ENCODE data around the gene KCND2. TPM values are rescaled to one million over a fixed set of nuclear protein-coding genes. Genes with fewer than 3 reads are reported as not detected.

The KCND2 gene
- total and polyA plus RNA-seq, 7 experiments from 2014 or later: not detected

- no peaks in the 10 kb centered on the region for H3K36me3 ChIP-seq (ENCODE audit: control insufficient read depth in 2 of 3, insufficient read depth in 3 of 3, low read length in 3 of 3)
- POLR2A ChIA-PET: no interaction called here
- ATAC-seq: no peak
- H3K27ac ChIP-seq (ENCODE audit: low read depth, low read length): no peak overlapping the region
- no peaks in the 10 kb centered on the region for H3K27me3 Mint-ChIP-seq
- H3K9me3 ChIP-seq (ENCODE audit: control insufficient read depth in 2 of 3, low read length in 3 of 3): no peaks in the 10 kb centered on the region
- no peaks in the 10 kb centered on the region for H3K27me3 ChIP-seq (ENCODE audit: control insufficient read depth in 2 of 2, insufficient read depth in 2 of 2, low read length in 2 of 2)
- no peak for DNase-seq
- no peak overlapping the region for H3K4me3 ChIP-seq (ENCODE audit: low read length)
- H3K4me1 ChIP-seq (ENCODE audit: control insufficient read depth in 2 of 2, insufficient read depth in 2 of 2, low read length in 2 of 2): no peaks in the 10 kb centered on the region
- H3K4me1 Mint-ChIP-seq: no peaks in the 10 kb centered on the region
- no peak overlapping the region for H3K27ac Mint-ChIP-seq
- CTCF ChIA-PET: no interaction called here
- no peak overlapping the region for H3K4me3 Mint-ChIP-seq
- no peaks in the 10 kb centered on the region for H3K9me3 Mint-ChIP-seq
- intact Hi-C loops (cut with micrococcal nuclease): no loop called here
- no peaks in the 10 kb centered on the region for H3K36me3 Mint-ChIP-seq
Measured at GRCh38 chr7:120334475-120334874, 61.5 kb downstream of the KCND2 start.

- Mint-ChIP-seq H3K36me3 (no peaks in the 10 kb centered on the region), H3K9me3 (no peaks in the 10 kb centered on the region), H3K4me1 (no peaks in the 10 kb centered on the region), H3K27me3 (no peaks in the 10 kb centered on the region), H3K27ac (no peak overlapping the region), H3K4me3 (no peak overlapping the region)
- Histone ChIP-seq H3K27me3 (ENCODE audit: control insufficient read depth in 2 of 2, insufficient read depth in 2 of 2, low read length in 2 of 2) (no peaks in the 10 kb centered on the region), H3K4me1 (ENCODE audit: control insufficient read depth in 2 of 2, insufficient read depth in 2 of 2, low read length in 2 of 2) (no peaks in the 10 kb centered on the region), H3K9me3 (ENCODE audit: control insufficient read depth in 2 of 3, low read length in 3 of 3) (no peaks in the 10 kb centered on the region), H3K27ac (ENCODE audit: low read depth, low read length) (no peak overlapping the region), H3K36me3 (ENCODE audit: control insufficient read depth in 2 of 3, insufficient read depth in 3 of 3, low read length in 3 of 3) (no peaks in the 10 kb centered on the region), H3K4me3 (ENCODE audit: low read length) (no peak overlapping the region)
- ATAC-seq (no peak), DNase-seq (no peak)
- ChIA-PET CTCF (no interaction called here), POLR2A (no interaction called here)
- intact Hi-C loops (cut with micrococcal nuclease): no loop called here
Measured at GRCh38 chr7:120337308-120337907, 64.4 kb downstream of the KCND2 start.

GRCh38 chr7:120344276-120344675 is 71.3 kb downstream of the KCND2 start:
- Histone ChIP-seq H3K27me3 (ENCODE audit: control insufficient read depth in 2 of 2, insufficient read depth in 2 of 2, low read length in 2 of 2) (no peaks in the 10 kb centered on the region), H3K27ac (ENCODE audit: low read depth, low read length) (no peak overlapping the region), H3K9me3 (ENCODE audit: control insufficient read depth in 2 of 3, low read length in 3 of 3) (no peaks in the 10 kb centered on the region), H3K4me3 (ENCODE audit: low read length) (no peak overlapping the region), H3K4me1 (ENCODE audit: control insufficient read depth in 2 of 2, insufficient read depth in 2 of 2, low read length in 2 of 2) (no peaks in the 10 kb centered on the region), H3K36me3 (ENCODE audit: control insufficient read depth in 2 of 3, insufficient read depth in 3 of 3, low read length in 3 of 3) (no peaks in the 10 kb centered on the region)
- Mint-ChIP-seq H3K27me3 (no peaks in the 10 kb centered on the region), H3K4me1 (no peaks in the 10 kb centered on the region), H3K9me3 (peaks cover 0 to 5% (median 0%) of the 10 kb centered on the region in 11 donors), H3K27ac (no peak overlapping the region), H3K36me3 (no peaks in the 10 kb centered on the region), H3K4me3 (no peak overlapping the region)
- no peak for ATAC-seq
- no peak for DNase-seq
- intact Hi-C loops (cut with micrococcal nuclease): no loop called here
- ChIA-PET POLR2A (no interaction called here), CTCF (no interaction called here)

GRCh38 chr7:120353171-120353570 is 80.2 kb downstream of the KCND2 start:
- CTCF ChIA-PET: no interaction called here
- no peak overlapping the region for H3K27ac Mint-ChIP-seq
- ATAC-seq: no peak

DNA sequence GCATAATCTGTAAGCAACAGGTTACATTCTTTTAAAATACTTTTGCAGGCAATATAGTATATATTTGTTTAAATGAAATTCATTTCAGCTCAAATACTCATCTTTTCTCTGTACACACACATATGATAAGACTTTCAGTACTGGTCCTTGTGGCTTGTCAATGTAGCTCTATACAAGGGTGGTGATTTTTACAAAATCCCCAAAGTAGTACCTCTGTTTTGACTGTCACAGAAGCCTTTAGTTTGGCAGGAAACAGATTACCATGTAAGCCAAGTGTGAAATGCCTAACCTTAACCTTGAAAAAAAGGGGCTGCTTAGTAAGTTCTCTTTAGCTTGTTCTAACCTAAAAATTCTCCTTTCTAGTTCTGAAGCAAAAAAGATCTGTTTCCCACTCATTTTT is 87.9 kb downstream of the KCND2 start:
- Histone ChIP-seq H3K27me3 (ENCODE audit: control insufficient read depth in 2 of 2, insufficient read depth in 2 of 2, low read length in 2 of 2) (no peaks in the 10 kb centered on the region), H3K4me1 (ENCODE audit: control insufficient read depth in 2 of 2, insufficient read depth in 2 of 2, low read length in 2 of 2) (no peaks in the 10 kb centered on the region), H3K36me3 (ENCODE audit: control insufficient read depth in 2 of 3, insufficient read depth in 3 of 3, low read length in 3 of 3) (no peaks in the 10 kb centered on the region), H3K9me3 (ENCODE audit: control insufficient read depth in 2 of 3, low read length in 3 of 3) (no peaks in the 10 kb centered on the region), H3K4me3 (ENCODE audit: low read length) (no peak overlapping the region), H3K27ac (ENCODE audit: low read depth, low read length) (no peak overlapping the region)
- Mint-ChIP-seq H3K9me3 (peaks cover 0 to 24% (median 3%) of the 10 kb centered on the region in 11 donors), H3K4me3 (no peak overlapping the region), H3K36me3 (no peaks in the 10 kb centered on the region), H3K27ac (no peak overlapping the region), H3K27me3 (no peaks in the 10 kb centered on the region), H3K4me1 (no peaks in the 10 kb centered on the region)
- ATAC-seq: no peak
- intact Hi-C loops (cut with micrococcal nuclease): no loop called here
- POLR2A ChIA-PET: no interaction called here
- DNase-seq: no peak
- CTCF ChIA-PET: no interaction called here

More at GRCh38 chr7:120353171-120353570, 80.2 kb downstream of the KCND2 start:
- H3K4me3 Mint-ChIP-seq: no peak overlapping the region
- H3K27ac ChIP-seq (ENCODE audit: low read depth, low read length): no peak overlapping the region
- no peaks in the 10 kb centered on the region for H3K4me1 ChIP-seq (ENCODE audit: control insufficient read depth in 2 of 2, insufficient read depth in 2 of 2, low read length in 2 of 2)
- intact Hi-C loops (cut with micrococcal nuclease): no loop called here
- H3K36me3 Mint-ChIP-seq: no peaks in the 10 kb centered on the region
- H3K27me3 ChIP-seq (ENCODE audit: control insufficient read depth in 2 of 2, insufficient read depth in 2 of 2, low read length in 2 of 2): no peaks in the 10 kb centered on the region
- no peaks in the 10 kb centered on the region for H3K27me3 Mint-ChIP-seq
- POLR2A ChIA-PET: no interaction called here
- H3K4me3 ChIP-seq (ENCODE audit: low read length): no peak overlapping the region
- H3K4me1 Mint-ChIP-seq: no peaks in the 10 kb centered on the region
- DNase-seq: no peak
- H3K36me3 ChIP-seq (ENCODE audit: control insufficient read depth in 2 of 3, insufficient read depth in 3 of 3, low read length in 3 of 3): no peaks in the 10 kb centered on the region
- H3K9me3 ChIP-seq (ENCODE audit: control insufficient read depth in 2 of 3, low read length in 3 of 3): no peaks in the 10 kb centered on the region
- H3K9me3 Mint-ChIP-seq: peaks cover 0 to 5% (median 0%) of the 10 kb centered on the region in 11 donors

DNA sequence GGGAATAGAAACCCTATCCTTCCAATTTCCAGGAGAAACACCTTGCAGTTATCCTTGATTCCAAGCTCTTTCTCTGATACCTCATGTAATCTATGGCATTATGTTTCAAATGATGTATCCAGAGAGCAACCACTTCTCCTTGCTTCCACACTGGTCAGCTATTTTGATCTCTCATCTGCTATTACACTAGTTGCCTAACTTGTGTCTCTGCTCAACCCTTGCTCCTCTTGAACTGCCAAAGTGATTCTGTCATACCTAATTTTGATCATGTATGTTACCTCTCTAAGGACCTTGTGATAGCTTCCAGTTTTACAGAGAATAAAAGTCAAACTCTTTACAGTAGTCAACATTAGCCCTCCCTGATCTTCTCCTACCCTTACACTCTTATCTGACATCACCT is 90.4 kb downstream of the KCND2 start:
- no peak for ATAC-seq

GRCh38 chr7:120370954-120371353 is 98.0 kb downstream of the KCND2 start:
- CTCF ChIA-PET: no interaction called here

More for the DNA sequence above, 90.4 kb downstream of the KCND2 start:
- peaks cover 0 to 24% (median 3%) of the 10 kb centered on the region in 11 donors for H3K9me3 Mint-ChIP-seq
- no peak for DNase-seq
- ChIA-PET CTCF (no interaction called here), POLR2A (no interaction called here)
- no peaks in the 10 kb centered on the region for H3K4me1 ChIP-seq (ENCODE audit: control insufficient read depth in 2 of 2, insufficient read depth in 2 of 2, low read length in 2 of 2)
- H3K9me3 ChIP-seq (ENCODE audit: control insufficient read depth in 2 of 3, low read length in 3 of 3): no peaks in the 10 kb centered on the region
- intact Hi-C loops (cut with micrococcal nuclease): no loop called here
- H3K27ac ChIP-seq (ENCODE audit: low read depth, low read length): no peak overlapping the region
- H3K27me3 Mint-ChIP-seq: no peaks in the 10 kb centered on the region
- H3K4me3 ChIP-seq (ENCODE audit: low read length): no peak overlapping the region
- no peaks in the 10 kb centered on the region for H3K27me3 ChIP-seq (ENCODE audit: control insufficient read depth in 2 of 2, insufficient read depth in 2 of 2, low read length in 2 of 2)
- no peaks in the 10 kb centered on the region for H3K36me3 Mint-ChIP-seq
- no peaks in the 10 kb centered on the region for H3K36me3 ChIP-seq (ENCODE audit: control insufficient read depth in 2 of 3, insufficient read depth in 3 of 3, low read length in 3 of 3)
- H3K4me3 Mint-ChIP-seq: no peak overlapping the region
- no peak overlapping the region for H3K27ac Mint-ChIP-seq
- H3K4me1 Mint-ChIP-seq: no peaks in the 10 kb centered on the region

More at GRCh38 chr7:120370954-120371353, 98.0 kb downstream of the KCND2 start:
- Histone ChIP-seq H3K27me3 (ENCODE audit: control insufficient read depth in 2 of 2, insufficient read depth in 2 of 2, low read length in 2 of 2) (no peaks in the 10 kb centered on the region), H3K9me3 (ENCODE audit: control insufficient read depth in 2 of 3, low read length in 3 of 3) (no peaks in the 10 kb centered on the region), H3K4me3 (ENCODE audit: low read length) (no peak overlapping the region), H3K36me3 (ENCODE audit: control insufficient read depth in 2 of 3, insufficient read depth in 3 of 3, low read length in 3 of 3) (no peaks in the 10 kb centered on the region), H3K4me1 (ENCODE audit: control insufficient read depth in 2 of 2, insufficient read depth in 2 of 2, low read length in 2 of 2) (no peaks in the 10 kb centered on the region), H3K27ac (ENCODE audit: low read depth, low read length) (no peak overlapping the region)
- H3K9me3 Mint-ChIP-seq: peaks cover 0 to 7% (median 1%) of the 10 kb centered on the region in 11 donors
- DNase-seq (no peak), ATAC-seq (no peak)
- no peaks in the 10 kb centered on the region for H3K36me3 Mint-ChIP-seq
- intact Hi-C loops (cut with micrococcal nuclease): no loop called here
- no peaks in the 10 kb centered on the region for H3K4me1 Mint-ChIP-seq
- H3K27me3 Mint-ChIP-seq: no peaks in the 10 kb centered on the region
- H3K27ac Mint-ChIP-seq: no peak overlapping the region
- H3K4me3 Mint-ChIP-seq: no peak overlapping the region
- POLR2A ChIA-PET: no interaction called here

Data from naive thymus-derived CD4-positive, alpha-beta T cell (primary cell).